HG03066 (cell line): Measurements from ENCODE around the gene KIF6.

ENCODE experiments used
- ATAC-seq: cut with Tn5 transposase; IDR thresholded peaks from one replicate; pipeline ENCODE4 v1.9.1; 2021; ENCODE audit warnings: low read depth; ENCODE audit not compliant: unreplicated experiment

KIF6 gene, protein sequence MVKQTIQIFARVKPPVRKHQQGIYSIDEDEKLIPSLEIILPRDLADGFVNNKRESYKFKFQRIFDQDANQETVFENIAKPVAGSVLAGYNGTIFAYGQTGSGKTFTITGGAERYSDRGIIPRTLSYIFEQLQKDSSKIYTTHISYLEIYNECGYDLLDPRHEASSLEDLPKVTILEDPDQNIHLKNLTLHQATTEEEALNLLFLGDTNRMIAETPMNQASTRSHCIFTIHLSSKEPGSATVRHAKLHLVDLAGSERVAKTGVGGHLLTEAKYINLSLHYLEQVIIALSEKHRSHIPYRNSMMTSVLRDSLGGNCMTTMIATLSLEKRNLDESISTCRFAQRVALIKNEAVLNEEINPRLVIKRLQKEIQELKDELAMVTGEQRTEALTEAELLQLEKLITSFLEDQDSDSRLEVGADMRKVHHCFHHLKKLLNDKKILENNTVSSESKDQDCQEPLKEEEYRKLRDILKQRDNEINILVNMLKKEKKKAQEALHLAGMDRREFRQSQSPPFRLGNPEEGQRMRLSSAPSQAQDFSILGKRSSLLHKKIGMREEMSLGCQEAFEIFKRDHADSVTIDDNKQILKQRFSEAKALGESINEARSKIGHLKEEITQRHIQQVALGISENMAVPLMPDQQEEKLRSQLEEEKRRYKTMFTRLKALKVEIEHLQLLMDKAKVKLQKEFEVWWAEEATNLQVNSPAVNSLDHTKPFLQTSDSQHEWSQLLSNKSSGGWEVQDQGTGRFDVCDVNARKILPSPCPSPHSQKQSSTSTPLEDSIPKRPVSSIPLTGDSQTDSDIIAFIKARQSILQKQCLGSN

DNA sequence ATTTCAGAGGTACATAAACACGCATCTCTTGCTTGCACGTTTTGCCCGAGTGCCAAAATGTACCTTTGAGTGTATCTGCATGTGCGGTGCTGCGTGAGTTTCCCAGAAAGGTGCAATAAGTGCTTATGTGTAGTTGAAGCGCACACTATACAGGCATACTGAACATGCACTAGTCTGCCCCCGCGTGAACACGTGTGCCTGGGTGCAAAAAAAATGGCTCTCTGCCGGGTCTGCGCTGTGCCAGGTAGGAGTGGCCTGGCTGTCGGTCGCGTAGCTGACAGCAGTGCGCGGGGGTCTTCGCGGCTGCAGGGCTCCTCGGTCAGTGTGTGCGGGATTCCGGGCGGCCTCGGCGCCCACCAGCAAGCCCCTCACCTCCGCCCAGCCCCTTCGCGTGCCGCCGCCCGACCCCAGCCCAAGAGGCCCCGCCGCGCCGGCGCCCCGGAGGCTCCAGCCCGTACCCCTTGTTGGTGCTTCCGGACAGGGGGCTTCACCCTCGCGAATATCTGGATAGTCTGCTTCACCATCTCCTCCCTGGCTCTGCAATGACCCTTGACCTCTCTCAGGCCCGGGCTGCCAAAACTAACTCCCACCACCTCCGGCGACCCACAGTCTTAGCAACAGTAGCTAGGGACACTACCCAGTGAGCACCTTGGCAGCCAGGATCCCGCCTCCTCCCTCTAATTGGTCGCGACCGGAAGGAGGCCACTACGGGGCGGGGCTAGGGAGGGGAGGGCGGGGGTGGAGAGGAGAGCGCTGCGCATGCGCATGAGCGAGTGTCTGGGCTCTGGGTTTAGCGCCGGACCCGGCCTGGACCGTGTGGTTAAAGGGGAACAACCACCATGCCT is at the start of gene KIF6:
Gene KIF6, minus strand, starts transcription at position 622 of the 845 bp plus-strand sequence. Its CDS starts 98 bp downstream, at position 524.
- ATAC-seq, result peak; percentile 99

DNA sequence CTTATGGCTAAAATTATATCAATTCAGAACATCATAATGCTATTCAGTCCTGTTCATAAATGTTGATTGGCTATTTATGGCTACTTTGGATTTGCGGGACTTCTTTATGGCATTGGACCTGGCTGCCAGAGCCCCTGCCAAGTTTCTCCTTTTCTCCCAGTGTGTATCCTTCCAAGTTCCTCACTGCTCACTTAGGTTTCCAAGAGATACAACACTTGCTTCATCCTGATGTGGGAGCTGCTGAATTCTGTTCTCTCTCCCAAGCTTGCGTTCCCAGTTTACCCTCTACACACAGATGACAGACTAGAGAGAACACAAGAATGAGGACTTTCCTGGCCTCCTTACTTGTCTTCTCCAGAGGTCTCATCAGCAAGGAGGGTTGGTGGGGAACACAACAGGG is 48.6 kb upstream of the KIF6 start:
- ATAC-seq, result no peak

DNA sequence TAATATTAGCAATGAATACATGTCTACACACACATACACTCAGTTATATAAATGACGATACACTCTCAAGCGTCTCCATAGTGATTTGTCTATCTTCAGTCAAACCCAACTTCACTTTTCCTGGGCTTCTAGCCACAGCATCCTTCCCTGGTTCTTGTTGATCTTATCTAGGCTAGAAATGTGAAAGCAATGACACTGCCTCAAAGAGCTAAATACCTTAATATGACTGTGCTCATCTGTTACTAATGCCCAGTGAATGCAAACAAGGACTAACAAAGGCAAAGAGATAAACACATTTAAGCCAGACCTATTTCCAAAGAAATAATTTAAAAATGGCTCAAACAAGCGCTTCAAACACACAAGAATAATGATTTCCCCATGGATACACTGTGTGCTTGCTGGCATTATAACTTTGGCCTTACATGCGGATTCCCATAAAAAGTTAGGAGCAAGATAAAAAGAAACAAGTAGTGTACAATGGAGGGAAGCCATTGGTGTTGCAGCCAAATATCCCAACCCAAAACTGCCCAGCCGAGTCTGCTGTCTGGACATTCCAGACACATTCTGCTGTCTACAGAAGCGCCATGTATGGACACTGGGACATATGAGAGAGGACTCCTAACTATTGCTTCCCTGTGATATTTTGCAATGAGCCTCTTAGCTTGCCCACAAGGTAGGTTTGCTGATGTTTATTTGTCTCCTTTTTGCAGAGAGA is 47.5 kb upstream of the KIF6 start:
- no peak for ATAC-seq

DNA sequence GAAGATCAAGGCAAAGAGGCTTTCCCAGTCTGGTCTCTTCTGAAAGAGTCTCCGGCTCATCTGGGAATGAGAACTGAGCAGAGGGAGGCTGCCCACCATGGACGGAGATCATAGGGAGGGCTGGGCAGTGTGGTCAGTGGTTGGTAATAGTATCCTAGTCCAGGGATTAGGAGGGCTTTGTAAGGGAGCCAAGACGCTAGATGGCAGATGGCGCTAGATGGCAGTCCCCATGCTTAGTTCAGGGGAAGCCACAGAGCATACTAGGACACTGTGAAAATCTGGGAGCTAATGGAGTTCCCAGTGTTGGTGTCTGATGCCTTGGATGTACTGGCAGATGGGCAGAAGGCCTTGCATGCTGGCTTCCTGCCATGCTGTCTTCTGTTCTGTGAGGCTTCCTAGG is 45.2 kb upstream of the KIF6 start:
- no peak for ATAC-seq

DNA sequence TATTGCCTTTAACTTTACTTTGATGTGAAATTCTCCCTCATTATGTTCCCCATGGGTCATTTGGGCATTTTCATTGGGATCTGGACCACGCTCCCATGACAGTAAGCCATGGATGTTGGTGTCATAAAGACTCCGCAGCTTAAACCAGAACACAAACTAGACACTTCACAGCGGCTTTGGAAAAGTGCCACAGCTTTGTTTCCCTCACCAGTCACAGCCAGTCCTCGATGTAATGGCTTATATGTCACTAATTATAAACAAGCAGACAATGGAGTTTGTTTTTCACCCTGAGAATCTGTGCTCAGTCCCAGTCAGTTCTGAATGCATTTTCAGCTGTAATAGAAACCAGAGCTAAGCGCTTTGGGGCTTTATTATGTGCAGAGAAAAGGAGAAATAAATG is 43.8 kb upstream of the KIF6 start:
- no peak for ATAC-seq

DNA sequence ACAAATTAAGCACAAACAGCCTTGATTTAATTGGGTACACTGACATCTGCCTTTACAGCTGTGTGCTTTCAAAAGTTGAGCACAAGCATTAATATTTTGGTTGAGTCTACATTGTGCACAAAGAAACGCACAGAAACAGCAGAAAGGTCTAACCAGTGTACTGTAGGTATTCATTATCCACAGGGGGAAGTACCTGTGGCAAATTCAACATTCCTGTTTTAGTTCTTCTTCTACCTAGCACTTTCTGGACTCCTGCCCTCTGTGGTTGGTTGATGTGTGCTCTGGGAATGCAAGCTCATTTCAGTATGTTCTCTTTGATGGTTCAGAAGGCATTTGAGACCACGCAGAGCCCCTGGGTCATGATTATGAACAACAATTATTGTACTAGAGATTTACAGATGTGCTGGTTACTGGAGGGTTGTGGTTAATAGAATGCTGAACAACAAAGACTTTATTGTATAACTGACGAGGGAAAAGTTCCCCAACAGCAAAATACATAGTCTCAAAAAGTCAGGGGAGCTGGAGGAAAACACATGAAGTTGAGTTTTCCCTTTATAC is 40.4 kb upstream of the KIF6 start:
- ATAC-seq, result no peak

DNA sequence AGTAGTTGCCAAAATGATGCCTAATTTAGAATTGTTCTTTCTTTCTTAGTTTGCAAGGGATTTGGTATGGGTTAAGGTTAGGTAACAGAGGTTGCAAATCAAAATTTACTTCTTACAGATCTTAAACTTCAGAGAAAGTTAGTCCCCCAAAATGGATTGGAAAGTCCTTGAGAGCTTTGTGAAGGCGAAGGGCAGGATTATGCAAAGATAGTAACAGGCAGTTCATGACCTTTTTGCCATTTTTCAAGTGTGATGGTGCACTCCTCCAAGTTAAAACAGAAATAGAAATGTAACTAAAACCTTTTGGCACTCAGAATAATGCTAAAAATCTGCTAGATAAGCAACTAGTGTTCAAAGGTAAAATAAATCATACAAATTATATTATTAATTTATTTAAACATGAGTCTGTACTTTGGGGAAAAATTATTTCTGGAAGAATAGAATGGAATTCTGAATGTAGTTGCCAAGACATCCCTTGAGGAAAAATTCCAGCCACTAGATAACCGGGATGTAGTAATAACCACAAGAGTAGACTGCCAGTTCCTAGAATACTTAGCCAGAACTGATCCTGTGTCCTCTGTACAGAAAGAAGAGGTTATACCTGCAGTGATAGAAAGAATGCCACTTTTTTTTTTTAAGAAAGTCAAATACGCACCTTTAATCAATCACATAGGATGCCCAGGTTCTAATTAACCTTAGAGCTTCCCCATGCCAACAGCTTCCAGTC is 35.2 kb upstream of the KIF6 start:
- no peak for ATAC-seq

DNA sequence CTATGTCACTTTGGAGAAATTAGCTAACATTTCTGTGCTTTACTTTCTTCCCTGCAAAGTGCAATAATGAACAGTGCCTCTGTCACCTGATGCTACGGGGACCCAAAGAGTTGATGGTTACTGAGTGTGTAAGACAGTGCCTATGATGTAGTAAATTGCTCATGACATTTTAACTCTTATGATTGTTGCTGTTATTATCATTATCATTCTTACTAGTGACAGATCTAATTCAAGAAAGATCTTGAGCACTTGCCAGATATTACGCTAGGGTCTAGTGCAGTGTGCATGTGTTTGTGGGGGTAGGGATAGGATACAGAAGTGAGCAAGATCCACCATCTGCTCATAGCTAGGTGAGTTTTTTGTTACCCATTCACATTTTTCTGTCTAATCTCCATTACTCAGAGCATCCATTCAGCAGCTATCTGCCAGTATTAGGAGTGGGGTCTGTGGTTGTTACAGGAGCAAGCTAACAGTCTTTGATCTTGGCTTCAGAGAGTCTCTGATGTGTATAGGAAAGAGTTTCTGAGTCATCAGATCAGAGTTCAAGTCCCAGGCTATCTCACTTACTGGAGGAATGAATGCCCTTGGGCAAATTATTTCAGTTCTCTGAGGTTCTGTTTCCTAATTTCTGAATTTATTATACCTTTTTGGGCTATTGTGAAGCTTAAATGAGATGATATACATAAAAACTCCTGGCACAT is 33.8 kb upstream of the KIF6 start:
- no peak for ATAC-seq

DNA sequence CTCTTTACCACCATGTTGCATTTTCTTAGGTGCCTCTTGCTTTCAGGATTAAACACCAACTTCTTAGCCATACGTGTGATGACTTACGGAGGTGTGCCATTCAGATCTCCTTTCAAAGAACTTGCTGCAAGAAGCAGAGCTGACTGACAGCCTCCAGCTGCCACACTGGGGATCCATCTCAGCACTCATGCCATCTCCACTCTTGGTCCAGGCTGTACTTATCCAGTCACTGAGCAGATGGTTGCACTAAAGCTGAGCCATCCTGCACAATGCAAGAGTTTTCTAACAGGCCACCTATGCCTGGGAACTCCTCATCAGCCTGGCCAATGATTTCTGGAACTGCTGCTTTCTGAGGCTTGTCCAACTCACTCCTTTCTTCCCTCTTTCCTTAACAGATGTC is 31.4 kb upstream of the KIF6 start:
- ATAC-seq, result no peak

DNA sequence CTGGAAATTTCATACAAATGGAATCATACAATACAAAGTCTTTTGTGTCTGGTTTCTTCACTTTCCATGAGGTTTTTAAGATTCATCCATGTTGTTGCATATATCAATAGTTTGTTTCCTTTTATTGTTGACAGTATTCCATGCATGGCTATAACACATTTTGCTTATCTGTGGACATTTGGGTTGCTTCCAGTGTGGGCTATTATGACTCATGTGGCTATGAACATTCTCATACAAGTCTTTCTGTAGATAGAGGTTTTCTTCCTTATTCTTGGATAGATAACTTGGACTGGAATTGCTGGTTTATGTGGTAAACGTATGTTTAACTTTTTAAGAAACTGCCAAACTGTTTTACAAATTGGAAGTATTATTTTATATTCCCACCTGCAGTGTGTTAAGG is 30.0 kb upstream of the KIF6 start:
- no peak for ATAC-seq

DNA sequence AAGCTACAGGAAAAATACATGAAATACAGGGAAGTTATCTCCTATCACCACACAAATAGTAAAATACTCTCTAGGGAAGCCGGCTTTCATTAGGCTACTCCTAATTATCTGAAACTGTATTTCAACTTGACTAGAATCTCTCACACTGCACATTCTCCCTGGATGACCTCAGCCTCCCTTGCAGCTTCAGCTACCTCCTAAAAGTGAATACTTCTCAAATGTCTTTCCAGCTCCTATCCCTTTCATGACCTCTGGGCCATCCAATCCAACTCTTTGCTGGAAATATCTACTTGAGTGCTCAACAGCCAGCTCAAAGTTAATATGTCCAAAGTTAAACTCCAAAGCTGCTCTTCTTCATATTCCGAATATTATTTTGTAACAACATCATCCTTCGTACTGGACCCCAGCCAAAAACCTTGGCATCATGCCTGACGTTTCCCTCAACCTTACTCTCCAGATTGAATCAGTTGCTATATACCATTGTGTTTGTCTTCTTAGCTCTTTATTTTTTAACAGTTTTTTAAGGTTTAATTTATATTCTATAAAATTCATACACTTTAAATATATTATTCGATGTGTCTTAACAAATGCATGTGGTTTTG is 29.4 kb upstream of the KIF6 start:
- no peak for ATAC-seq

DNA sequence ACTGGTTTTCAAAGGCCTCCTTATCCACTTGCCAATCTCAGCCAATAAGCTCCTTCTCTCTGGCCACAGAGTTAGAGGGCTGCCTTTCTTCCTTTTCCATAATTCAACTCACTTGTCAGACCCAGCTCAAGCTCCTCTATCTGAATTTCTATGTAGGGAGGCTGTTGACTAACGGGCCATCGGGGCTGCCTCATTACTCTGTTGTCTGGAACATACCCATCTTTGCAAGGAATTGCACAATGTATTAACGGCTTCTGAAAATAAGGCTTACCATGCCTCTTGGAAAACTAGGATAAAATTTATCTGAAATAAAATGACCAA is 28.5 kb upstream of the KIF6 start:
- ATAC-seq, result no peak

DNA sequence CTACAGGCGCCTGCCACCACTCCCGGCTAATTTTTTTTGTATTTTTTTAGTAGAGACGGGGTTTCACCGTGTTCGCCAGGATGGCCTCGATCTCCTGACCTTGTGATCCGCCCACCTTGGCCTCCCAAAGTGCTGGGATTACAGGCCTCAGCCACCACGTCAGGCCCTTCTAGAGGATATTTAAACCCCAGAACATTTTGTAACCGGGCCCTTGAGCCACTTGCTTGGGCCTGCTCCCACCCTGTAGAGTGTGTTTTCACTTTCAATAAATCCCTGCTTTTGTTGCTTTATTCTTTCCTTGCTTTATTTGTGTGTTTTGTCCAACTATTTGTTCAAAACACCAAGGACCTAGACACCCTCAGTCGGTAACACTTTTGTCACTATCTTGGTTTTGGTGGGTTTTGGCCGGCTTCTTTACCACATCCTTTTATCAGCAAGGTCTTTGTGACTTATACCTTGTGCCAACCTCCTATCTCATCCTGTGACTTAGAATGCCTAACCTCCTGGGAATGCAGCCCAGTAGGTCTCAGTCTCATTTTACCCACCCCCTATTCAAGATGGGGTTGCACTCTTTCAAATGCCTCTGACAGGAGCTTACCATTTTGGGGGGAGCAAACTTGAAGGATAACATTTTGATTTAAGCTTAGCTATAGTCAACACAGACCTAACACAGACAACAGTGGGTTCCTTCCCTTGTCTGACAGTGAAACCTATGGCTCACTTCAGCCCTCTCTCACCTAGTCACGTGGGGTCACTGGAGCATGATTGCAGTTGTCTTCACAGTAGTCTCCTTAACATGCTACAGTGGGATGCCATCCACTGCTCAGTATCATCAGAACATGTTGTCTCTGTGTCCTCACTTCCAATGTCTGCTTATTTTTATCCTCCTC is 27.9 kb upstream of the KIF6 start:
- ATAC-seq, result no peak

DNA sequence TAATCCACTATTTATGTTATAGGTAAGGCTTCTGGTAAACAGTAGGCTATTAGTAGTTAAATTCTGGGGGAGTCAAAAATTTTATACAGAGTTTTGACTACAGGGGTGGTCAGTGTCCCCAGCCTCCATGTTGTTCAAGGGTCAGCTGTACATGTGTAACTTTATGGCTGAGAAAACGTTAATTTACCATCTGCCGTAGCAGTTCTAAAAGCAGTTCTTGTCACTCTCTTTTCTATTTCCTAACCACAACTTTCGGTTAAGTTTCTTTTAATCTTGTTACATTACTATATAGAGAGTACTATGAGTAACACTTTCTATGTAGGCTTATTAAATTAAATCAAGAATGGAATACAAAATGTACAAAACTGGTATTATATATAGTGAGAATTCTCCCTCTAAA is 21.6 kb upstream of the KIF6 start:
- ATAC-seq, result no peak

DNA sequence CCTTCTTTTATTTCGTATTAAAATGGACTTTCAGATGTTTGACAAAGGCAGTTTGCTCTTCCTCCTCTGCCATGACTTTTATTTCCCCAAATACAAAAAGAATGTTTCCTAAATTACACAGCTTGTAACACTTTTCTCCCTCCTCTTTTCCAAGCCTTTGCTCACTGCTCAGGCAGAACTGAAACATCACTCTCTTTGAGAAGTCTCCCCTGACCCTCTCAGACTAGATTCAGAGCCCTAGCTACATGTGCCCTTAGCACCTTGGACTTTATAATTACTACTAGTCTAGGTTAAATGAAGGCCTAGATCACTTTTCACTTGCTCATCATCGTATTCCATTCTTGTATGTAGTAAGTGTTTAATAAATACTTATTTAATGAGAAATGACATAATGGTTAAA is 8.5 kb upstream of the KIF6 start:
- no peak for ATAC-seq

DNA sequence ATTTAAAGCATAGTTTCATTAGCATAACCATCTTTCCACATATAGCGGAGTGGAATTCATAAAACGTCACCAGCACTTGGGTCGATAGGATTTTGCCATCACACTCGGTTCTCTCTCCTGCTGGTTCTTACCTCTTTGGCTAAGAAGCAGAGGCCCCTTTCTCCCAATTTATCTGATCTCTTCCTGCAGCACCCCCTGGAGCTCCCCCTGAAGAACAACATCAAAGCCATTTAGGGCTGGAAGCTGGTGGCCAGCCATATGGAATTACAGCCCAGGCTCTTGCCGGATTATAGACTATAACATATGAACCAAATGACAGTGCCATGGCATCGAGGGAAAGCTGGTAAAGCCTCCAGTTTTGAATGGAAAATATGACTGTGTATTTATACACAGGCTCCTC is 6.4 kb upstream of the KIF6 start:
- no peak for ATAC-seq

DNA sequence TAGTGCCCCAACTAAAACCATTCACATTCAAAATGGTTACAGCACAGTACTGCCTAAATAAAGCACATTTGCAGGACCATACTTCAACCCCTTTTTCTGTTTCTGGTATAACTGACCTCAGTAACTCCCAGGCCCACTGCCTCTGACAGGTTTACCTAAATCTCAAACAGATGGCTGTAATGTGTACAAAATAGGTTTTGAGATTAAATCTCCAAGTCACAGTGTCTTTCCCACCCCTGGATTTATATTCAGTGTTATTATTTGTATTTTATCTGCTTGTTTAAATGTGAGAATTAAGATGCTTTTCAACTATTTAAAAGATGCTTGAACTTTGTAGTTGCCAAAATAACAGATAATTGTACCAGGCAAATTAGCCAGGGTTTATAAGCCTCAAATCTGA is 4.7 kb upstream of the KIF6 start:
- ATAC-seq, result no peak

DNA sequence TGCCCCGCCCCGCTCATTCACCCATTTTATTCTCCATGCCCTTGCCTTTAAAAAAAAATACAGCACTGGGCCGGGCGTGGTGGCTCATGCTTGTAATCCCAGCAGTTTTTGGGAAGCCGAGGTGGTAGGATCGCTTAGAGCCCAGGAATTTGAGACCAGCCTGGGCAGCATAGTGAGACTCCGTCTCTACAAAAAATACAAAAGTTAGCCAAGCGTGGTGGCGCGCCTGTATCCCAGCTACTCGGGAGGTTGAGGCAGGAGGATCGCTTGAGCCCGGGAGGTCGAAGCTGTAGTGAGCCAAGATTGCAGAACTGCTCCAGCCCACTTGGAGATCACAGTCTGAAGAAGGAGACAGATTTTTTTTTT is 407 bp upstream of the KIF6 start:
- ATAC-seq, result no peak
